ENCODE measurements around the gene SKAP1.

DNA sequence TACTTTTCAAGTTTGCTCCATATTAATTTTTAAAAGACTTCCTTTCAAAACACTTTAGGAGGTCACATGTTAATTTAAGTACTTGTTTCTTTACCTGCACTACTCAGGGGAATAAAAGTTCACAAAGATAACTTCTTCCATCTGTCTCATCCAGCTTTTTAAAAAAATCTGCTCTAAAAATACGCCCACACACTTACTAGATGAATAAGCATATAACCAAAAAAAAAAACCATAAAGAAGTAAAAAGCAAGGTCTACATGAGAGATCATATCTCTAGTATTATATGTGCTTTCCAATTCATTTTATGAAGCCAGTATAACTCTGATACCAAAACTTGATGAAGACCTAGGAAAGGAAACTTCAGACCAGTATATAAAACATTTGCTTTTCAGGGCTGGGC lies 17.2 kb downstream of the SKAP1 start:
- TF ChIP-seq, protein P1, sequence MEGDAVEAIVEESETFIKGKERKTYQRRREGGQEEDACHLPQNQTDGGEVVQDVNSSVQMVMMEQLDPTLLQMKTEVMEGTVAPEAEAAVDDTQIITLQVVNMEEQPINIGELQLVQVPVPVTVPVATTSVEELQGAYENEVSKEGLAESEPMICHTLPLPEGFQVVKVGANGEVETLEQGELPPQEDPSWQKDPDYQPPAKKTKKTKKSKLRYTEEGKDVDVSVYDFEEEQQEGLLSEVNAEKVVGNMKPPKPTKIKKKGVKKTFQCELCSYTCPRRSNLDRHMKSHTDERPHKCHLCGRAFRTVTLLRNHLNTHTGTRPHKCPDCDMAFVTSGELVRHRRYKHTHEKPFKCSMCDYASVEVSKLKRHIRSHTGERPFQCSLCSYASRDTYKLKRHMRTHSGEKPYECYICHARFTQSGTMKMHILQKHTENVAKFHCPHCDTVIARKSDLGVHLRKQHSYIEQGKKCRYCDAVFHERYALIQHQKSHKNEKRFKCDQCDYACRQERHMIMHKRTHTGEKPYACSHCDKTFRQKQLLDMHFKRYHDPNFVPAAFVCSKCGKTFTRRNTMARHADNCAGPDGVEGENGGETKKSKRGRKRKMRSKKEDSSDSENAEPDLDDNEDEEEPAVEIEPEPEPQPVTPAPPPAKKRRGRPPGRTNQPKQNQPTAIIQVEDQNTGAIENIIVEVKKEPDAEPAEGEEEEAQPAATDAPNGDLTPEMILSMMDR (conservative IDR thresholded peaks at IDR 0.05; ENCODE audit: low read length): no peak
- TF ChIP-seq EZH2phosphoT487 (IDR thresholded peaks at IDR 0.05; ENCODE audit: borderline replicate concordance, low read depth, low read length): no peak

Measured in OCI-LY7 (cell line).